Prostate gland (tissue), 2 donors: ENCODE results near the gene IL17RE.

ENCODE experiments used
- POLR2AphosphoS5 ChIP-seq: sonication (generic); formaldehyde crosslinking; IDR thresholded peaks from one replicate; pipeline ENCODE4 v1.6.1; 2017; ENCODE audit warnings: antibody characterized with exemption
- TF ChIP-seq, protein P1 (sequence below), 4 experiments: fragments of 200-600 bp in 2 of 4; fragments of 450-650 bp in 2 of 4; sonication (generic) in 2 of 4; IDR thresholded peaks; 1 replicate in 3 of 4; 2 replicates in 1 of 4; pipeline ENCODE4 v1.5.1; 2016 to 2019; ENCODE audit warnings: antibody characterized with exemption in 4 of 4, mild to moderate bottlenecking in 2 of 4, moderate library complexity in 2 of 4

DNA sequence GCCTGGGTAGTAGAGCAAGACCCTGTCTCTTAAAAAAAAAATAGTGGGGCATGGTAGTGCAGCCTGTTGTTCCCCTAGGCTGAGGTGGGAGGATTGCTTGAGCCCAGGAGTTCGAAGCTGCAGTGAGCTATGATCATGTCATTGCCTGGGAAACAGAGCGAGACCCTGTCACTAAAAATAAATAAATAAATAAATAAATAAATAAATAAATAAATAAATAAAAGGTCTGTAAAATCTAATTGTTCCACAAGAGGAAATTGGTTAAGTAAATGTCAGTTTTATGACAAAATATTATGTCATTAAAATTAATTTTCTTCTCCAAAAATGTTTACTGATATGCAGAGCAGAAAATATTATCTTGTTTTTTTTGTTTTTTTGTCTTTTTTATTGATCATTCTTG is 36.3 kb downstream of the IL17RE start:
- TF ChIP-seq, protein P1, sequence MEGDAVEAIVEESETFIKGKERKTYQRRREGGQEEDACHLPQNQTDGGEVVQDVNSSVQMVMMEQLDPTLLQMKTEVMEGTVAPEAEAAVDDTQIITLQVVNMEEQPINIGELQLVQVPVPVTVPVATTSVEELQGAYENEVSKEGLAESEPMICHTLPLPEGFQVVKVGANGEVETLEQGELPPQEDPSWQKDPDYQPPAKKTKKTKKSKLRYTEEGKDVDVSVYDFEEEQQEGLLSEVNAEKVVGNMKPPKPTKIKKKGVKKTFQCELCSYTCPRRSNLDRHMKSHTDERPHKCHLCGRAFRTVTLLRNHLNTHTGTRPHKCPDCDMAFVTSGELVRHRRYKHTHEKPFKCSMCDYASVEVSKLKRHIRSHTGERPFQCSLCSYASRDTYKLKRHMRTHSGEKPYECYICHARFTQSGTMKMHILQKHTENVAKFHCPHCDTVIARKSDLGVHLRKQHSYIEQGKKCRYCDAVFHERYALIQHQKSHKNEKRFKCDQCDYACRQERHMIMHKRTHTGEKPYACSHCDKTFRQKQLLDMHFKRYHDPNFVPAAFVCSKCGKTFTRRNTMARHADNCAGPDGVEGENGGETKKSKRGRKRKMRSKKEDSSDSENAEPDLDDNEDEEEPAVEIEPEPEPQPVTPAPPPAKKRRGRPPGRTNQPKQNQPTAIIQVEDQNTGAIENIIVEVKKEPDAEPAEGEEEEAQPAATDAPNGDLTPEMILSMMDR (IDR thresholded peaks at IDR 0.05) = no peak
- no peak for TF ChIP-seq POLR2AphosphoS5
